GM12892 (cell line): Measurements from ENCODE around the gene ATAT1.

Experiments used
- POLR2A ChIP-seq: IDR thresholded peaks from 2 replicates; pipeline ENCODE4 v1.6.1; 2011; ENCODE audit warnings: low read depth, low read length, control low read depth
- TAF1 ChIP-seq: IDR thresholded peaks from 2 replicates; pipeline ENCODE4 v1.6.1; 2011; ENCODE audit warnings: low read depth, mild to moderate bottlenecking, control low read depth, low read length, borderline replicate concordance

DNA sequence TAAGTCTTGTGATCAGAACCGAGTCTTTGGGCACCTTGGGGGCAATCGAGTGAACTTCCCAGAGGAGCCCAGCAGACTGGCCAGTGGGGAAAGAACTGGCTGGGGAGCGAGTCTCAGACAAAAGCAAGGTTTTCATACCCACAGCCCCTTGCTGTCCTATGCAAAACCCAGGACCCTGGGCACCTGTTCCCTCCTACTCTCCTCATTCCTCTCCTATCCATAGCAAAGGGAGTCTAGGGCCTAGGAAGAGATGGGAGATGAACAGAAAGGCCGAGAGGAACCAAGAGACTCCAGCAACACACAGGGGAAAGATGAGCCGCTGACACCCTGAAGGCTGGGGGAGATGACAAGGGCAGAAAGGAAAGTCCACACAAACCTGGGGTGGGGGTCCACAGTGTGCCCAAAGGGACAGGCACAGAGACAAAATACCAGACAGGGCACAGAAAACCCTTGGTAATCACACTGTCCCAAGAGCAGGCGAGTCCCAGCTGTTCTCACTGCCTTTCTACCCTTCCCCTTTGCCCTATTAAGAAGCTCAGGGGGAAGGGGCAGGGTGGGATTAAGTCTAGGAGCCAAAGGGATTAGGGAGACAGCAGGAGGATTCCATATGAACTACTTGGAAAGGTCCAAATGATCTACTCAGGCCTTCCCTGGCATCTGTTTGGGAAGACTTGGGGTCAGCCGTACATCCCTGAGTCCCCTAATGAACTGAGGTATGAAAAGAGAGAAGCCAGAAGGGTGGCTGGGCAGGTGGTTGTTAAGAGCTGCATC is 53.3 kb downstream of the ATAT1 start:
- TF ChIP-seq POLR2A (no peak), TAF1 (no peak)
